ENCODE measurements around the gene NDUFC2. TPM values are rescaled to one million over a fixed set of nuclear protein-coding genes. Genes with fewer than 3 reads are reported as not detected.

Gene NDUFC2
- 100 to 1,000 TPM in 1 of 4 donors, 10 to 100 TPM in 3; 61.5 to 106 (median 87.4) TPM for total RNA-seq

- intact Hi-C loops (cut with DNase I; ENCODE audit: low total_unique reads) = no loop called here
- H3K4me3 ChIP-seq (ENCODE audit: low read depth, poor library complexity, severe bottlenecking) = peak within 1 kb of the TSS; percentile 98
- 0% methylated on average over 66 to 67 of the region's 68 CpGs for WGBS, 2 donors
- TF ChIP-seq, protein P1, sequence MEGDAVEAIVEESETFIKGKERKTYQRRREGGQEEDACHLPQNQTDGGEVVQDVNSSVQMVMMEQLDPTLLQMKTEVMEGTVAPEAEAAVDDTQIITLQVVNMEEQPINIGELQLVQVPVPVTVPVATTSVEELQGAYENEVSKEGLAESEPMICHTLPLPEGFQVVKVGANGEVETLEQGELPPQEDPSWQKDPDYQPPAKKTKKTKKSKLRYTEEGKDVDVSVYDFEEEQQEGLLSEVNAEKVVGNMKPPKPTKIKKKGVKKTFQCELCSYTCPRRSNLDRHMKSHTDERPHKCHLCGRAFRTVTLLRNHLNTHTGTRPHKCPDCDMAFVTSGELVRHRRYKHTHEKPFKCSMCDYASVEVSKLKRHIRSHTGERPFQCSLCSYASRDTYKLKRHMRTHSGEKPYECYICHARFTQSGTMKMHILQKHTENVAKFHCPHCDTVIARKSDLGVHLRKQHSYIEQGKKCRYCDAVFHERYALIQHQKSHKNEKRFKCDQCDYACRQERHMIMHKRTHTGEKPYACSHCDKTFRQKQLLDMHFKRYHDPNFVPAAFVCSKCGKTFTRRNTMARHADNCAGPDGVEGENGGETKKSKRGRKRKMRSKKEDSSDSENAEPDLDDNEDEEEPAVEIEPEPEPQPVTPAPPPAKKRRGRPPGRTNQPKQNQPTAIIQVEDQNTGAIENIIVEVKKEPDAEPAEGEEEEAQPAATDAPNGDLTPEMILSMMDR (IDR thresholded peaks at IDR 0.05) = no peak
- no peak for TF ChIP-seq POLR2A (IDR thresholded peaks at IDR 0.05)
- peak; percentile 63 to 95 for DNase-seq (ENCODE audit: low spot score in 2 of 2)
Measured at GRCh38 chr11:78079232-78080083, at the start of gene NDUFC2. TSS of gene NDUFC2 (minus strand) at chr11:78079862. CDS start at chr11:78079744, 118 bp downstream.

GRCh38 chr11:78127403-78127802 lies 47.7 kb upstream of the NDUFC2 start:
- TF ChIP-seq POLR2A (IDR thresholded peaks at IDR 0.05) = no peak
- TF ChIP-seq, protein P1 (IDR thresholded peaks at IDR 0.05) = no peak
- 95 to 96% methylated on average over 3 of the region's 3 CpGs for WGBS, 2 donors
- H3K4me3 ChIP-seq (ENCODE audit: low read depth, poor library complexity, severe bottlenecking) = no peak overlapping the region
- intact Hi-C loops (cut with DNase I; ENCODE audit: low total_unique reads) = no loop called here
- no peak for DNase-seq (ENCODE audit: low spot score in 2 of 2)

GRCh38 chr11:78112582-78113275 lies 33.1 kb upstream of the NDUFC2 start:
- 76 to 83% methylated on average over 6 of the region's 6 CpGs for WGBS, 2 donors

DNA sequence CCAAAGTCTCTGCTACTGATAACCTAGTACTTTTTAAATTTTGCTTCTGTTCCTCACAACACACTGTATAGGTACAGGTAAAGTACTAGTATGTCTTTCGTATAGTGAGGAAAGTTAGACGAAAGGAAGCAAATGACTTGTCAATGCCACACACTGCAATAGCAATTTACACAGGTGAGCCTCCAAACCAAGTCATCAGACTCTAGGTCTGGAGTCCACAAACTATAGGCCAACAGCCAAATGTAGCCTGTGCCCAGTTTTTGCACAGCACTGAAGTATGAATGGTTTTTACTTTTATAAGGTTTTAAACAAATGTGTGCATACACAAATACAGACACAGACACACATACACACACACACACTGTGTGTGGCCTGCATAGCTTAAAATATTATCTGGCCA lies 31.6 kb upstream of the NDUFC2 start:
- 71 to 89% methylated on average over 2 of the region's 2 CpGs for WGBS, 2 donors
- H3K4me3 ChIP-seq (ENCODE audit: low read depth, poor library complexity, severe bottlenecking) = no peak overlapping the region
- intact Hi-C loops (cut with DNase I; ENCODE audit: low total_unique reads) = no loop called here
- TF ChIP-seq, protein P1 (IDR thresholded peaks at IDR 0.05) = no peak
- TF ChIP-seq POLR2A (IDR thresholded peaks at IDR 0.05) = no peak
- DNase-seq (ENCODE audit: low spot score in 2 of 2) = no peak

More at GRCh38 chr11:78112582-78113275, 33.1 kb upstream of the NDUFC2 start:
- TF ChIP-seq POLR2A (IDR thresholded peaks at IDR 0.05) = no peak
- TF ChIP-seq, protein P1 (IDR thresholded peaks at IDR 0.05) = no peak
- no peak for DNase-seq (ENCODE audit: low spot score in 2 of 2)
- intact Hi-C loops (cut with DNase I; ENCODE audit: low total_unique reads) = no loop called here
- no peak overlapping the region for H3K4me3 ChIP-seq (ENCODE audit: low read depth, poor library complexity, severe bottlenecking)

DNA sequence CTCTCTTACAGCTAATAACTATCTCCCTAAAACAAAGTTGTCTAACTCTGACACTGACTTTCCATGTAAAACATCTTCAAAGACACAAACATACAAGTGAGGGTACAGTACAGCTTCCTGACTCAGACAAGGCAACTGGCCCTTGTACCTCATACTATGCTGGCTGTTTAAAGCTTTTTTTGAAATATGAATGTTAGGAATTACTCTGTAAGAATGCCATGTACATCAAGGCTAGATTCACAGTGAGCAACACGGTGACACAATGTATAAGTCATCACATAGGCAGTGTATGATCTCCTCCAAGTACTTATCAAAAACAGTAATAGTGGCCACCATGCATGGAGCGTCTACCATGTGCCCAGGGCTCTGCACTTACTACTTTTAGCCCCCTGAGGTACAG lies 31.2 kb upstream of the NDUFC2 start:
- 95 to 97% methylated on average over 2 of the region's 2 CpGs for WGBS, 2 donors
- TF ChIP-seq, protein P1 (IDR thresholded peaks at IDR 0.05) = no peak
- no peak for TF ChIP-seq POLR2A (IDR thresholded peaks at IDR 0.05)
- no peak overlapping the region for H3K4me3 ChIP-seq (ENCODE audit: low read depth, poor library complexity, severe bottlenecking)
- intact Hi-C loops (cut with DNase I; ENCODE audit: low total_unique reads) = no loop called here
- DNase-seq (ENCODE audit: low spot score in 2 of 2) = no peak
